Inflammatory macrophage (primary cell): Measurements from ENCODE around the gene LILRA6.
"Not testable (repeated sequence)": the region's sequence is repeated elsewhere in the genome, so short reads cannot be mapped to it uniquely, and the experiment has no call there.

ENCODE experiments used
- DNase-seq, 2 donors: peaks; one replicate each; pipeline ENCODE4 v3.0.0-alpha.2; 2020 to 2022

The LILRA6 gene

GRCh38 chr19:54206831-54207177 is 35.8 kb downstream of the LILRA6 start:
- DNase-seq, result peak in 1 of 2 donors; percentile 42

- DNase-seq, result peak; percentile 78 to 85
Measured at GRCh38 chr19:54206030-54206830, 36.4 kb downstream of the LILRA6 start.

- no peak for DNase-seq
Measured at GRCh38 chr19:54204767-54205468, 37.7 kb downstream of the LILRA6 start.

GRCh38 chr19:54203151-54203611 is 39.4 kb downstream of the LILRA6 start:
- no peak for DNase-seq

- peak in 1 of 2 donors; percentile 14 for DNase-seq
Measured at GRCh38 chr19:54201980-54202379, 40.6 kb downstream of the LILRA6 start.

GRCh38 chr19:54201172-54201701 is 41.4 kb downstream of the LILRA6 start:
- DNase-seq, result no peak

- DNase-seq, result no peak
Measured at GRCh38 chr19:54199401-54199800, 43.2 kb downstream of the LILRA6 start.

- DNase-seq, result peak; percentile 50 to 69
Measured at GRCh38 chr19:54197121-54197520, 45.5 kb downstream of the LILRA6 start.

GRCh38 chr19:54196536-54196935 is 46.1 kb downstream of the LILRA6 start:
- DNase-seq, result peak in 1 of 2 donors; percentile 29

GRCh38 chr19:54194463-54194862 is 48.1 kb downstream of the LILRA6 start:
- not testable (repeated sequence) for DNase-seq

- DNase-seq, result no peak
Measured at GRCh38 chr19:54193011-54193410, 49.6 kb downstream of the LILRA6 start.

GRCh38 chr19:54191811-54192453 is 50.7 kb downstream of the LILRA6 start:
- DNase-seq, result peak in 1 of 2 donors; percentile 10

- peak; percentile 78 to 88 for DNase-seq
Measured at GRCh38 chr19:54191011-54191810, 51.4 kb downstream of the LILRA6 start, which contains the start of gene TSEN34. Gene TSEN34, plus strand, starts transcription at chr19:54191308. Its CDS starts 57 bp downstream, at chr19:54191365.

- peak; percentile 100 for DNase-seq
Measured at GRCh38 chr19:54190503-54191010, 52.0 kb downstream of the LILRA6 start.

- peak; percentile 100 for DNase-seq
Measured at GRCh38 chr19:54189735-54190502, 52.7 kb downstream of the LILRA6 start.

- no peak for DNase-seq
Measured at GRCh38 chr19:54189145-54189734, 53.4 kb downstream of the LILRA6 start, which contains the start of gene MBOAT7. Gene MBOAT7, minus strand, starts transcription at chr19:54189580. Its CDS starts 1,072 bp downstream, at chr19:54188508.

GRCh38 chr19:54188215-54188871 is 54.2 kb downstream of the LILRA6 start:
- peak in 1 of 2 donors; percentile 15 for DNase-seq

GRCh38 chr19:54186934-54187381 is 55.6 kb downstream of the LILRA6 start:
- DNase-seq, result no peak
